DMS 273 (cell line): ENCODE data around the gene HNRNPM.
"Not testable (repeated sequence)": the region's sequence is repeated elsewhere in the genome, so short reads cannot be mapped to it uniquely, and the experiment has no call there.

ENCODE experiments used
- DNase-seq: peaks from one replicate; lab custom pipeline; 2025; ENCODE audit not compliant: unreplicated experiment; lab: John Stamatoyannopoulos, UW

HNRNPM gene

GRCh38 chr19:8444677-8445487 lies at the start of gene HNRNPM:
HNRNPM (plus strand) TSS chr19:8444975; CDS start chr19:8444999, 24 bp downstream.
- DNase-seq = peak; percentile 99

GRCh38 chr19:8395621-8396082 lies 49.1 kb upstream of the HNRNPM start:
- DNase-seq = no peak

- DNase-seq = no peak
Observed at GRCh38 chr19:8396185-8396562, 48.6 kb upstream of the HNRNPM start.

GRCh38 chr19:8396563-8397203 lies 48.1 kb upstream of the HNRNPM start:
- peak; percentile 79 for DNase-seq

- no peak for DNase-seq
Observed at GRCh38 chr19:8397271-8397670, 47.5 kb upstream of the HNRNPM start.

- no peak for DNase-seq
Observed at GRCh38 chr19:8397746-8398310, 46.9 kb upstream of the HNRNPM start.

- DNase-seq = no peak
Observed at GRCh38 chr19:8398311-8398771, 46.4 kb upstream of the HNRNPM start.

- DNase-seq = no peak
Observed at GRCh38 chr19:8399681-8400188, 45.0 kb upstream of the HNRNPM start.

GRCh38 chr19:8401981-8402411 lies 42.8 kb upstream of the HNRNPM start:
- no peak for DNase-seq

- no peak for DNase-seq
Observed at GRCh38 chr19:8403098-8403819, 41.5 kb upstream of the HNRNPM start.

GRCh38 chr19:8403820-8404109 lies 41.0 kb upstream of the HNRNPM start:
- DNase-seq = no peak

- no peak for DNase-seq
Observed at GRCh38 chr19:8404391-8405151, 40.2 kb upstream of the HNRNPM start.

GRCh38 chr19:8410718-8411117 lies 34.1 kb upstream of the HNRNPM start:
- DNase-seq = not testable (repeated sequence)

- DNase-seq = peak; percentile 99
Observed at GRCh38 chr19:8412783-8413628, 31.8 kb upstream of the HNRNPM start, which contains the start of gene MARCHF2. MARCHF2 (plus strand) TSS chr19:8413305; CDS start chr19:8421841, 8,536 bp downstream.

GRCh38 chr19:8413629-8413995 lies 31.2 kb upstream of the HNRNPM start:
- no peak for DNase-seq

- DNase-seq = no peak
Observed at GRCh38 chr19:8416796-8417195, 28.0 kb upstream of the HNRNPM start.

GRCh38 chr19:8421484-8422461 lies 23.0 kb upstream of the HNRNPM start:
- no peak for DNase-seq

- peak; percentile 80 for DNase-seq
Observed at GRCh38 chr19:8423817-8424223, 21.0 kb upstream of the HNRNPM start.
